Hematopoietic multipotent progenitor cell treated with erythropoietin and hydrocortisone succinate and interleukin-3 and kit ligand, for 15 days (in vitro differentiated cells): Measurements from ENCODE around the gene NXPH2.

Source experiments
- DNase-seq: peaks from one replicate; pipeline ENCODE4 v3.0.0-alpha.2; 2015; ENCODE audit warnings: low spot score

The NXPH2 gene

DNA sequence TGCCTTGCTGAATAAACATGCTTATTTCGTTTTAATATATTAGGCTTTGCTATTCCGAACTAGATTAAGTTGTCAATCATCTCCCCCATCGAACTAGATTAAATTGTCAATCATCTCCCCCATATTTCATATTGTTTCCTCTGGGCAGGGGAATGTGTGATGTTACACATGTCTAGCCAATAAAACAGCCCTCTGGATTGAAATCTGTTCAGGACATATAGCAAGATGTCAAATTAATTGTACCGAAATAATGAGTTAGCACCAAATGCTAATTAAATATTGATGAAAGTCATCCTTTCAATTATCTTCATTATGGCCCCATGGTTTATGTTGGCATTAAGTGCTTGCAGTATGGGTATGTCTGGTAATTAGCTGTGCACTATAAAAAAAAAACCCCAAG lies 143.1 kb downstream of the NXPH2 start:
- DNase-seq: no peak

DNA sequence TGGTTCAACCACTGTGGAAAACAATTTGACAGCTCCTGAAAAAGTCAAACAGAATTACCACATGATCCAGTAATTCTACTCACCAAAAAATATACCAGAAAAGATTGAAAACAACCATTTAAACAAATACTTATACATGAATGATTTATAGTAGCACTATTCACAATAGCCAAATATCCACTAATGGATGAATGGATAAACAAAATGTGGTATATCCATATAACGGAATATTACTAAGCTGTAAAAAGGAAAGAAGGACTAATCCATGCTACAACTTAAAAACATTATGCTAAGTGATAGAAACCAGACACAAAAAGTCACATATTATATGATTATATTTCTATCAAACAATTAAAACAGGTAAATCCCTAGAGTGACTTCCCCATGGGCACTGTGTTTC lies 147.1 kb downstream of the NXPH2 start:
- DNase-seq: no peak

DNA sequence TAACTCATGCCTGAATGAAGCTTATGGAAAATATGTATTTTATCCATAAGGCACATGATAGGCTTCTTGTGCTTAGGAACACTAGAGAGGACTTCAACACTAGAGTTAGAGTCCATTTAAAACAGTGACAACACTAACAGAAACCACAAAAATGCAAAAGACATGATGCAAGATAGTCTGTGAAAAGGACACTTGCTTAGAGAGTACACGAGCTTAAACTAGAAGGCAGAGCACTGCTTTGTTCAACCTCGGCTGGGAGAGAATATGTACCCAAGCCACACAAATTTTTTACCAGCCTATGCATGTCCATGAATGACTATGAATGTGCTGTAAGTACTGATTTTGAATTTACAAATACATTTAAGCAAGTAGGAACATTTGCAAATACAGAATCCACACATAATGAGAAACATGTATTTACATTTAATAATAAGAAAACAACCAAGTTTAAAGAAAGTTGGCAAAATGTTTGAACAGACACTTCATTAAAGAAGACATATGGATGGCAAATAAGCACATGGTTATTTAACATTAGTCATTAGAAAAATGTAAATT lies 148.0 kb downstream of the NXPH2 start:
- no peak for DNase-seq

DNA sequence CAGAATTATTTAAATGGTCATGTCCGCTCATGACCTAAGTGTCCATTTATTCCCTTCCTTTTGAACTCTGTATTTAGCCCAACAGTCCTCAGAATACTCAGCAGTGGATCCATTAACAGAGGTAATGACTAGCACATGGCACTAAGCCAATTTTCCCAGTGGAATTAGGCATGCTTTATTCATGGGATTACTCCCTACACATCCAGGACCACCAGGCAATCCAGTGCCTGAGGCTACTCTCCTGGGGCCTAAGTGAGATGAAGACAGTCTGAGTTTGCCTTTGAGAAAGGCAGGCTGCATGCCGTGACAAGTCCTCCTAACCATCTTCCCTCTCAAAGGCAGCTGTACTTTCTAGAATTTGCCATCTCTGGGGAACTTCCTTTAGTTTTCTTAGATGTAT lies 150.0 kb downstream of the NXPH2 start:
- DNase-seq: no peak

DNA sequence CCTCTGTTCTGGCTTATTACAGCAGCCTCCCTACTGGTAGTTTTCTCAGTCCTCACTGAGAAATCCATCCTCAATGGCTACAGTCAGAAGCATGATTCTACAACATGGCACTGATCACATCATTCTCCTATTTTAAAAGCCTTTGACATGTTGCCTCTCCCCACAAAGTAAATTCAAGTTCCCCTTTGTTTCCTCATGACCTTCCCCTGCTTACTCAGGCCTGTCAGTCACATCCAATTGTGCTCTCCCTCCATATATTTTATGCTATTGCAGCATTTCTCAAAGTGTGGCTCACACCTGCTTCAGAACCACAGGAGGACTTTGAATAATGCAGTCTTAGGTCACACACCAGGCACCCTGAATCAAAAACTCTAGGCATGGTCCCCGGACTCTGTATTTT lies 154.0 kb downstream of the NXPH2 start:
- no peak for DNase-seq

DNA sequence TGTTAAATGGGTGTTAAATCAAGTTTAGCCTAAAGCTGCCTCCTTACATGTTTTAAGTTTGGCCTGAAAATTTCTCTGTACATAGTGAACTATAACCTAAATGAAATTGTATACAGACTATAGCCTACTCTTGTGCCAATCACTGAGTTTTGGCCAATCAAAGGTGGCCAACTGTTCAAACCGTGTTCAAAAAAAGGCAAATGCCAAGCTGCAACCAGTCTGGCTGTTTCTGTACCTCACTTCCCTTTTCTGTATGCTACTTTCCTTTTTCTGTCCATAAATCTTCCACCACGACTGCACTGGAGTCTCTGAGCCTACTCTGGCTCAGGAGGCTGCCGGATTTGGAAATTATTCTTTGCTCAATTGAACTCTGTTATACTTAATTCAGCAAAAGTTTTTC lies 157.6 kb downstream of the NXPH2 start:
- DNase-seq: no peak

DNA sequence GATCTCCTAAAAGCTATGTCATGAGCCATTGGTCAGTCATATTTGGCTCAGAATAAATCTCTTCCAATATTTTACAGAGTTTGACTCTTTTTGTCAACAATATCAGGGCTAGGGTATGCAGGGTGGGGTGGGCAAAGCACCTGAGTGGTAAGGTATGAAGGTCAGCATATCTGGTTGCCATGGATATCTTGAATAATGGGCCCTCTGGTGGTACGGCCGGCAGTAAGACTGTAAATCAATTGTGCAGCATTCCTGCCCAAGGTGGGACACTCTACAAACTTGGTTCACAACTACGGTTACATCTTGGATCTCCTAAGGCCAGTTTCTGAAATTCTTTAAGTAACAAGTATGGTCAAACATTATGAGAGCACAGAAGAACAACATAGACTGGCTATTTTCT lies 159.1 kb downstream of the NXPH2 start:
- no peak for DNase-seq

DNA sequence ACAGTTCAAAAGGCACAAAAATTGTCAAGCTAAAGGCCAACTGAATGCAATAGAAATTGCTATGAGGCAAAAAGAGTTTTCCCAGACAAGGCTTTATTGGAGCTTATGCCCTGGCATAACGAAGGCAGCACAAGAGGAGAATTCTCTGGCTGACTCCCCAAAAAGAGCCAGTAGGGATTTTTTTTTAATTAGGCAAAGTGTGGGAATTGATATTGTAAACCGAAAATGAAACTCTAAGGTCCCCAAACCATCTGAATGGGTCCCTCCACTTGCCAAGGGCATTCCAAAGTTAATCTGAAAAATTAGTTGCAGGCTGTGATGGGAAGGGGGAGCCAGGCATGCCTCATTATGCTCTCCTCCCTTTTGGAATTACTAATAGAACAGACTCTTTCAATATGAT lies 159.8 kb downstream of the NXPH2 start:
- no peak for DNase-seq
